Hepatic stellate cell (primary cell): ENCODE results near the gene FRG2B.
"Not testable (repeated sequence)": the region's sequence is repeated elsewhere in the genome, so short reads cannot be mapped to it uniquely, and the experiment has no call there.

Experiments used
- DNase-seq: peaks from one replicate; pipeline ENCODE4 v3.0.0; 2011; ENCODE audit warnings: low spot score

The FRG2B gene

GRCh38 chr10:133599869-133600268 lies 26.7 kb downstream of the FRG2B start:
- not testable (repeated sequence) for DNase-seq

GRCh38 chr10:133592716-133593115 lies 33.9 kb downstream of the FRG2B start:
- DNase-seq: no peak

- DNase-seq: no peak
These were observed 35.6 kb downstream of the FRG2B start for GRCh38 chr10:133590970-133591359.

GRCh38 chr10:133590226-133590969 lies 36.2 kb downstream of the FRG2B start:
- no peak for DNase-seq

GRCh38 chr10:133577037-133577436 lies 49.6 kb downstream of the FRG2B start:
- DNase-seq: not testable (repeated sequence)
